ENCODE measurements around the gene ADIPOR2. TPM values are rescaled to one million over a fixed set of nuclear protein-coding genes. Genes with fewer than 3 reads are reported as not detected.

ADIPOR2 gene, protein sequence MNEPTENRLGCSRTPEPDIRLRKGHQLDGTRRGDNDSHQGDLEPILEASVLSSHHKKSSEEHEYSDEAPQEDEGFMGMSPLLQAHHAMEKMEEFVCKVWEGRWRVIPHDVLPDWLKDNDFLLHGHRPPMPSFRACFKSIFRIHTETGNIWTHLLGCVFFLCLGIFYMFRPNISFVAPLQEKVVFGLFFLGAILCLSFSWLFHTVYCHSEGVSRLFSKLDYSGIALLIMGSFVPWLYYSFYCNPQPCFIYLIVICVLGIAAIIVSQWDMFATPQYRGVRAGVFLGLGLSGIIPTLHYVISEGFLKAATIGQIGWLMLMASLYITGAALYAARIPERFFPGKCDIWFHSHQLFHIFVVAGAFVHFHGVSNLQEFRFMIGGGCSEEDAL
- 20.3 and 20.7 TPM in 2 replicates for total RNA-seq

DNA sequence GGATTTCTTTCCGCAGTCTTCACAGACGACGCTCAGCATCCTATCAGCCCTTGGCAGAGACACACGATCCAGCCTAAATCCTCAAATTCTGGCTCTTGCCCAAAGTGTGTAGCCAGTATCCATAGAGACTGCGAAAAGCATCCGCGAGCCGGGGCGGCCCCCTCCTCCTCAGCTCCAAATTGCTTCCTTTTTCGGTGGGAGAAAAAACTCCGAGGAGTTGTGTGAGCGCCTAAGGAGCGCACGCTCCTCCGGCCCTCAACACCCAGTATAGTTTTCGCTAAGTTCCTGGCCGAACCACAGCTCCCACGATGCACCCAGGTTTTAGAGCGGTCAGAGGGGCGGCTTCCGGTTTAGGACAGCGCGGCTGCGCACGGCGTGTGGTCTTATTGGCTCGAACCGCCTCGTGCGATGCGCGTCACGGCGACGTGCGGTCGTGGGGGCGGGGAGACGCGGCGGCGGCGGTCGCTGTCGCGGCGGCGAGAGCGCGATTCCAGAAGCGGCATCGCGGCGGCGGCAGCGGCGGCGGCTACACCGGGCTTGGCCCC is at the start of gene ADIPOR2:
Gene ADIPOR2 (plus strand): TSS at position 493 of the 545 bp plus-strand sequence. CDS start 63,274 bp downstream, outside the sequence.

DNA sequence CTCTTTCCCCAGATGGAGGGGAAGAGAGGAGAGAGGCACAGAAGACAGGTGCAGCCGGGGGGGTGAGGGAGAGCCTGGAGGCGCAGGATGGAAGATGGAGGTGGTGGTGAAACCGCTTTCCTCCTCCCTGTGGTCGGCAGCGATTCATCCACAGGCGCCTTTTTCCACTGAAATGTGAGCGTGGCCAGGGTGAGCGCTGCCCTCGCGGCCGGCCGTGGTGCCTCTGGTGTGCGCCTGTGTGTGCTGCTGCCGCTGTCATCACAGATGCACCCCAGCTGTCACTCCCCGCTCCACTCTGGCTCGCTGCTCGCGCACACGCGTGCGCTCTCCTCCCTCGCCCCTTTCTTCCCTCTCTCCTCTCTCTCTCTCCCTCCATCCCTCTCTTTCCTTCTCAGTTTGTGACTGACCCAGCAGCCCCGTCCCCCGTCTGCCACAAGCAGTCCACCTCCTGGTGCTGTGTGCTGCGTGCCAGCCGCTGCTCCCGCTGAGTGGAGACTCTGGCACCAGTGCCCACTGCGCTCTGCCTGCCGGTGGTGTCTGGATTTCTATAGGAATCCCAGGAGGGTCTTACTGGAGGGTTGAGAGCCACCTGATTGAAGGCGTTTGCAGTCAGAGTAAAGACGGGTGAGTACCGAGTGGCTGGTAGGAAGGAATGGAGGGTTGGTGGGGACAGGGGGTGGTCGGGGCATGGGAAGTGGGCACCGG is 129.5 kb downstream of the ADIPOR2 start, which contains the start of gene LRTM2:
Gene LRTM2 (plus strand): TSS at position 375 of the 705 bp plus-strand sequence. CDS start 7,584 bp downstream, outside the sequence.

Other genes starting within 250 kb of the ADIPOR2 start
- gene FBXL14, start 96.5 kb upstream of the ADIPOR2 start, total RNA-seq: 4.9 and 8.8 TPM in 2 replicates
- gene WNT5B, start 61.8 kb upstream of the ADIPOR2 start, total RNA-seq: 74.3 and 82.2 TPM in 2 replicates
- not detected in 2 replicates for gene LRTM2, start 129.5 kb downstream of the ADIPOR2 start, total RNA-seq
- 1.0 and 1.7 TPM in 2 replicates for gene CACNA2D4, start 227.6 kb downstream of the ADIPOR2 start, total RNA-seq

Data from bronchus fibroblast of lung (primary cell).